DMS114 treated with DMSO at 0.1 percent for 48 hours (cell line): ENCODE data around the gene ULK1.
"Not testable (repeated sequence)": the region's sequence is repeated elsewhere in the genome, so short reads cannot be mapped to it uniquely, and the experiment has no call there.

Experiments used
- DNase-seq: peaks from one replicate; lab custom pipeline; 2025; ENCODE audit not compliant: unreplicated experiment; lab: John Stamatoyannopoulos, UW

The ULK1 gene

GRCh38 chr12:131885543-131886057 lies 8.8 kb upstream of the ULK1 start:
- no peak for DNase-seq

- not testable (repeated sequence) for DNase-seq
Measured at GRCh38 chr12:131891722-131892121, 2.7 kb upstream of the ULK1 start.

GRCh38 chr12:131892711-131893604 lies 1.5 kb upstream of the ULK1 start:
- DNase-seq = no peak

GRCh38 chr12:131893605-131894312 lies 663 bp upstream of the ULK1 start:
- peak; percentile 9 for DNase-seq

GRCh38 chr12:131894981-131895639 lies 688 bp downstream of the ULK1 start:
- DNase-seq = no peak

- no peak for DNase-seq
Measured at GRCh38 chr12:131895640-131896079, 1.2 kb downstream of the ULK1 start.

- no peak for DNase-seq
Measured at GRCh38 chr12:131896080-131896810, 1.8 kb downstream of the ULK1 start.

- DNase-seq = no peak
Measured at GRCh38 chr12:131896811-131897270, 2.4 kb downstream of the ULK1 start.

- DNase-seq = no peak
Measured at GRCh38 chr12:131897276-131897675, 2.9 kb downstream of the ULK1 start.

GRCh38 chr12:131897875-131898274 lies 3.5 kb downstream of the ULK1 start:
- no peak for DNase-seq

- DNase-seq = no peak
Measured at GRCh38 chr12:131900397-131900796, 6.0 kb downstream of the ULK1 start.

GRCh38 chr12:131901431-131902331 lies 7.3 kb downstream of the ULK1 start:
- DNase-seq = no peak

GRCh38 chr12:131902332-131903241 lies 8.2 kb downstream of the ULK1 start:
- no peak for DNase-seq

GRCh38 chr12:131903270-131904255 lies 9.1 kb downstream of the ULK1 start:
- no peak for DNase-seq

GRCh38 chr12:131904346-131904745 lies 9.9 kb downstream of the ULK1 start:
- no peak for DNase-seq

- no peak for DNase-seq
Measured at GRCh38 chr12:131905081-131905629, 10.7 kb downstream of the ULK1 start.

GRCh38 chr12:131905630-131906091 lies 11.2 kb downstream of the ULK1 start:
- no peak for DNase-seq
